Amygdala (tissue), 56 donors: ENCODE results near the gene MS4A15.
"Not testable (repeated sequence)": the region's sequence is repeated elsewhere in the genome, so short reads cannot be mapped to it uniquely, and the experiment has no call there.

ENCODE experiments used
- DNase-seq, 56 donors: peaks; one replicate each; lab custom pipeline; 2025; lab: John Stamatoyannopoulos, UW

The MS4A15 gene

DNA sequence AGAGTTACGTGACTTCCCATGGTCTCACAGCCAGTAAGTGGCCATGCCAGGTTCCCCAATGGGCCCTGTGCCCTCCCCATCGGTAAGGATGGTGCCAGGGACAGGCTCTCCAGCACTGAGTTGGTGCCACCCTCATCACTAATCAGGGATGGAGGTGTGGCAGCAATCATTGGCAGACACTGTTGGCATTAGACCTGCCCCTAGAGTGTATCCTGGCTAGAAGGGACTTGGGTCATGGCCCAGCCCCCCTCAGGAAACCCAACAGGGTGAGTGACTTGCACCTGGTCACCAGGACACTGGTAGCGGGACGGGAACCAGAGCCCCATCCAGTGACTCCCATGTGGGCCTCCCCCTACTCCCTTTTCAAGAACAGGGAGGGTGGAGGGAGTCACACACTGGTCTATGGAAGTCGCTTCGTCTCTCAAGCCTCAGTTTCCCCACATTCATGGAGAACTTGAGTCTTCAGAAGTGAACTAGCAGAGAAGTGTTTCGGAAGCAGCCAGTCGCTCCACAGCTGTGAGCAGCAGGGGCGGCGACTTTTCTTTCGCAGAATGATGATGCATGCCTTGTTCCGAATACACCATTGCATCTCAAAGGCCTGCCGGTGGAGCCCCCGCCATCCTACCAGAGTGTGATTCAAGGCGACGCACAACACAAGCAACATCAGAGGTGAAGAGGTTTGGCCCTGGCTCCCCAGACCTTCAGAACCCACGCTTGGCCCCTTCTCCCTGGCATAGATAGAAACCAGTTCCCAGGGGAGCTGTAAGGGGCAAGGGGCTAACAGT, 41.4 kb downstream of the MS4A15 start:
- no peak for DNase-seq

DNA sequence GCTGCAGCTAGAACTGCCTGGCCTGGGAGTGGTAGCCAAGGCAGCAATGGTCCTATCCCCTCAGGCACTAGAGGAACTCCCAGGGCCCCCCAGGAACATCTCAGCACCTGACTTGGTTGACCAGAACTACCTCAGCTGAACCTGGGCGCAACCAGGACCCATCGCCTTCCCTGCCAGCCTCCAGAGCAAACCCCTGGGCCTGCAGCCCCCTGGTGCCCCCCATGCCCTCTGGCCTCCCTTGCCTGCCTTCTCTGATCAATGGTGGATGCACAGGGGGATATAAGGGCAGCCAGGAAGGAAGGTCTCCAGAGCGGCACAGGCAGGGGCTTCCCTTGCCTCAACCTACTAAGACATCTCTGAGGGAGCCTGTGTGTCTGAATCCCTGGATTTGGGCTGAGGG, 42.0 kb downstream of the MS4A15 start:
- no peak for DNase-seq

DNA sequence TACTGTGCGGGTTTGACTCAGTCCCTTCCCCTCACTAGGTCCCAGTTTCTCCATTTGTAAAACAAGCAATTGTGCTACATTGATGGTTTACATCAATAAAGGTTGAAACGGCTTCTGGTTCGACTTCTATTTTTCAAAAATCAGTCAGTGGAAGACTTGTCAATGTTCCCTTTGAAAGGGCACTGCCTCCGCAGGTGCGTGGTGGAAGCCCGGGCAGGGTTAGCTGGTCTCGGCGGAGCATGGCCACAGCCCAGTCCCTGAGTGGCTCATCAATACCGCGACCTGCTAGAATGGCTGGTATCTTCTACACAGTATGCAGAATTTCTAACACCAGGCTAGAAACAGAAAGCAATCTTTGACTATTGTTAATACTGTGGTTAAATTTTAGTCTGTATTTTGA, 44.5 kb downstream of the MS4A15 start:
- DNase-seq, result no peak

DNA sequence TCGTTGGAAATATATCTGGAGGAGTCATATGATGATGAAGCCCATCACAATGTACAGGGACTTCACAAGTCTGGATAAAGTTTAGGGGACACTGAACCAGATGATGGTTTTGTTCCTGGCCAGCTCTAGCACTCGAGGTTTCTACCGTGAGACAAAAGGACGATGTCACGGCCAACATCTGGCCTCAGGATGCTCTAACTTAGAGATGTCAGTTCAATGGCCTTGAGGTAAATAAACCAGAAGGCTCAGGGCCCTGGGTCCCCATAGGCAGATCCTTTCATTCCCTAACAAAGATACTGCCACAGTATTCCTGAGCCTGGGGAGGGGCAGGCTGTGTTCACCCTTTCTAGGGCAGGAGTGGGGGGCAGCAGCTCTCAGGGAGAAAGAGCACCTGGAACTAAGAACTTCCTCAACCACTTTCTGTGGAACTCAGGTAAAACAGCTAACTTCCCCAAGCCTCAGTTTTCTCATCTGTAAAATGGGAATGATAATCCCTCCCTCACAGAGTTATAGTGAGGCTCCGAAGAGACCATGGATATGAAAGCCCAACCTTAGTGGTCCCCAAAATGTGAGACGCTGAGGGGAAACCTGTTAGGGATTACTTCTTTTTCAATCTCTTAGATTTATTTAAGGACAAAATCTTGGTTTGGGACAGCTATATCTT, 46.7 kb downstream of the MS4A15 start:
- no peak for DNase-seq

DNA sequence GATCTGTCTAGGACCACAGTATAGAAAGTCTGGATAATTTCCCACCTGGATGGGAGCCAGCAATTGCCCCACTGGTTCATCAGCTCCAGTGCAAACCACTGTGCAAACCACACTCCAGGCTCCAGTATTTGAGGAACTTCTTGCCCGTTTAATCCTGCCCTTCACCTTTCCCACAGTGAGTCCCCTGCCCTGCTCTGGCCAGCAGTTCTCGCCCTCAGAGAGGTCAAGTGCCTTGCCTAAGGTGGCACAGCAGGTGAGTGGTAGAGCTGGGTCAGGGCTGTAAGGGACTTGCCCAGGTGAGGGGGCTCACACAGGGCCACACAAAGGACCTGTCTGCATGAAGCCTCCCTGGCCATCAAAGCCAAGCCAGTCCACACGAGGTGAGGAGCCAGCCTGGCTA, 52.6 kb downstream of the MS4A15 start:
- no peak for DNase-seq

DNA sequence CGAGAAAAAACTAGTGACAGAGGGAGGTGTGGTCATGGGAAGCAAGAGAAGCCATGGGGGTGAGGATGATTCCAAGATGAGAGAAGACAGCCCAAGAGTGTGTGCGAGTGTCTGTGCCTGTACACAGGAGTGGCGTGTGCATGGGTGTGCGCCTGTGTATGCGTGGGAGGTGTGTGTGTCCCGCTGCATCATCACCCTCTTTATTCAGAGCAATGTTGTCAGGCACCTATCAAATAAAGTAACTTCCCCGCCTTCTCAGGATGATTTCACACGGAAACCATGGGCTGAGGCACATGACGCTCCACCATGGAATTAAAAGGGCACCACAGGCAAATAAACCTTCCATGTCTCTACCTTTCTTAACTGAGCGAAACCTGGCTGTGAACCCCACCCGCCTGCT, 53.0 kb downstream of the MS4A15 start:
- peak in 2 of 56 donors; percentile 4 to 13 for DNase-seq

DNA sequence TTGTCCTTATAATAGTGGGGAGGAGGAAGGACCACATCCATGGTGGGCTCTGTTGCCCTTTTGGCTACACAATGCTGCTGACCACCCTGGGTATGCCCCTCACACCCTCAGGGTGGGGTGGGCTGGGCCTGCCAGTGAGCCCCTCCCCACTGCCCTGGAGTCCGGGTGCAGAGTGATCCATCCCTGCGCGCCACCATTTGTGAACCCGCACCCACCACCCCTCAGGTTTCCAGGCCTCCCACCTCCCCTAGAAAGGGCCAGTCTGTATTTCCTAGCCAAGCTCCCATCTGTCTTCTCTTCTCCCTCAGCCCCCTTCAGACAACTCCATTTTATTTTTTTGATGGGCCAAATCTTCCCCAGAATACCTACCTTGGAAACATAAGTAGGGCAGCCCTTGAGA, 53.5 kb downstream of the MS4A15 start:
- DNase-seq, result no peak

DNA sequence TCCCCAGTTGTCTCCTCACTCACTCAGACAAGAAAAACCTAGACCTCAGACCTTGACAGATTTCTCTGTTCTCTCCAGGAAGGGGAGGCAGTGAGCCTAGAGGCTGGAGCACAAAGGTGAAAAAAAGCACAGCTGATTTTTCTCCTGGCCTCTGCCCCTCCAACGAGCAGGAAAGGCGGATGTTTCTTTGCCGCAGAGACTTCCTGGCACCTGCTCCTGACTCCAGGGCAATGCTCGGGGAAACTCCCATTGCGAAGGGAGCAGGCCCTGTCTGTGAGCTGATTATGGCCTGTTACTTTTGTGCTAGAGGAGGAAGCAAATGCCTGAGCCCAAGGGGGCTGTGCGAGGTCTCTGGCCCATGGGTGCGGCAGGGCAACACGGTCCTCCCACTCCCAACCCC, 53.9 kb downstream of the MS4A15 start:
- DNase-seq, result no peak

DNA sequence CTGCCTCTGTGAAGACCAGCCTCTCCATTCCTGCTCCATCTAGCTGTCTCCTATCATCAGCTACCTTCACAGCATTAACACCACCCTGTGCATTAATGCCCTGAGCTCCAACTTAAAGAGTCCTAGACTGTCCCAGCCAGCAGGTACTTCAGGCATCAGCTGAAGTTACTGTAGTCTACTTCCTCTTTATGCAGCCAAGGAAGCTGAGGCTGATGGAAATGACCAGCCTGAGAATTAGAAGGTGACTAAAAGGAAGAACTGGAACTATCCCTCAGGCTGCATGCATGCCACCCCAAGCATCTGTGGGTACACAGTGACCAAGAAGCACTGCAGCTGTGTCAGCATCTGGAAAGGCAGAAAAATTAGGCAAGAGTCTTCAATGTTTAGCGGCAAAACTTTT, 56.7 kb downstream of the MS4A15 start:
- no peak for DNase-seq

DNA sequence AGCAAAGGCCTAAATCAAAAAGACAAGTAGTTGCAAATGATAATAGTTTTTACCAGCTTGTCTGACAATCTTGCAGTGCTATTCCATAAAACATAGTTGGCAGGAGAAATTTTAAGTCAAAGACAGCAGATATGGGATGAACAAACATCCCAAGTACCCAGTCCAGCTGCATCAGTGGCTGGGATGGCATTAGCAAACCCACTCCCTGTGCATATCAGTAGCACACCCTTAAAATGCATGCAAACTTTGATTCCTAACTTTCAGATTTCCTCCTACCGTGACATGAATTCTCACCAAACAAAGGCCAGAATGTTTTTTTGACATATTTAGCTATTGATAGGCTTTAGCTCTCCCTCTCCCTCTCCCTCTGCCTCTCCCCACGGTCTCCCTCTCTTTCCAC, 57.4 kb downstream of the MS4A15 start:
- no peak for DNase-seq

DNA sequence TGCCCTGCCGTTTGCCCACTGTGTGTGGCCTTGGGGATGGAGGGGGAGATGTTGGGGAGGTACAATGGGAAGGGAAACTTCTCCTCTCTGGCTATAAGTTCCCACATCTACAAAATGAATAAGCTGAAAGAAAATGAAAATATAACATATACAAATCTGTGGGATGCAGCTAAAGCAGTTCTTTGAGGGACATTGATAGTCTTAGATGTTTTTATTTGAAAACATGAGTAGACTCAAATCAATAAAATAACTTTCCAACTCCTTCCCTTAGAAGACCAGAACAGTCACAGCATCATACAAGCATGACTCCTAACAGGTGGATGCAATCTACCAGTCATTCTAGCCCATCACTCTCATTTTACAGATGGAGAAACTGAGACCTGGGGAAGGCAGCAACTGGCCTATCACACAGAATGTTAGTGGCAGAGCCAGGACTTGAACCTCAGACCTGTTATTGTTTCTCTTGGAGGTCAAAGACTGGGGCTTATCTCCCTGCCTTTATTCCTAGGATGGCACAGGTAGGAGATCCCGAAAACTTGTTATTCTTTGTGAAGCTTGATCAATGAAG, 60.0 kb downstream of the MS4A15 start:
- DNase-seq, result no peak

DNA sequence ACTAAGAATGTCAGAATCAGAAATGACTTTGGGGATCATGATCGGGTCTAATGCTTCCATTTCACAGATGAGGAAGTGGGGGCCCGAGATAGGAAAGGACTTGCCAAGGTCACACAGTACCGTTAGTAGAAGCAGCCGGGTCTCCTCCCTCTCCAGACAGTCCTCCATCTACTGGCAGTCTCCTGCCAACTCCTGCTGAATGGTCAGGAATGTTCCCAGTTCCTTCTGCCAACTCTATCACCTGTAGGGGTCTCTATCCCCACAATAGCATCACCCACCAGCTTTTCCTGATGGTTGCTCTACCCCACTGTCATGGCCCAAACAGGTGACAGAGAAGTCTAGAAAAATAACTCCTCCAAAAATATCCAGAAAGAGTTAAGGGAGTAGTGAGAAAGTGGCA, 61.4 kb downstream of the MS4A15 start:
- DNase-seq, result no peak

DNA sequence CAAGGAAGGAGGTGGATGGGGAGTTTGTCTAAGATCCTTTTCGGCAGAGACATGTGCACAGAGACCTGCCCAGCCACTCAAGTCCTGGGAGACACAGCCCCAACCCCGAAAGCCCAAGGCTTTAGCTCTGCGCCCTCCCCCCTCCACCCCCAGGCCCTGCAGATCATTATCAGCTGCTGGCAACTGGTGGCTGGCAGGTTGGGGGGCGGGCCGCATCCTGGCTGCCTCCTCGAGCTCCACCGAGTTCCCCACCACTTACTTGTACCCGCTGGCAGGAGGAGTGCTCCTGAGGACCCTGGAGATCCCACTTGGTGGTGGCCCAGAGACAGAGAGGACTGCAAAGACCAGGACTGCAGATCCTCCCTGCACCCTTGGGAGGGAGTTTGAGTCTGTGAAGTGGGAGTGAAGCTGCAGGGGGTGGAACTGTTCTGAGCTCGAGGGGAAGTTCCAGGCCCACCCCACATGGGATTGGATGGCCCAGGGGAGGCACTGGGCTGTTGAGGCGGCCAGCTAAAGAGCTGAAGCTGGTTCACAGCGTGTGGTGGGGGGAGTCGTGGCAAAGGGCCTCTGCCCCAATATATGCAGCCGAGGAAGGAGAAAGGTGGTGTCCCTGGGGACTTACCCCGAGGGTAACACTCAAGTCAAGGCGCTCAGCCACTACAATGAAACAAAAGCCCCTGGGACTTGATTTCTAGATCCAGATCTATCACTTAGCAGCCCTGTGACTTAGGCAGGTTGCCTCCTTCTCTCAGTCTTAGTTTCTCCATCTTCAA, 65.3 kb downstream of the MS4A15 start:
- no peak for DNase-seq

DNA sequence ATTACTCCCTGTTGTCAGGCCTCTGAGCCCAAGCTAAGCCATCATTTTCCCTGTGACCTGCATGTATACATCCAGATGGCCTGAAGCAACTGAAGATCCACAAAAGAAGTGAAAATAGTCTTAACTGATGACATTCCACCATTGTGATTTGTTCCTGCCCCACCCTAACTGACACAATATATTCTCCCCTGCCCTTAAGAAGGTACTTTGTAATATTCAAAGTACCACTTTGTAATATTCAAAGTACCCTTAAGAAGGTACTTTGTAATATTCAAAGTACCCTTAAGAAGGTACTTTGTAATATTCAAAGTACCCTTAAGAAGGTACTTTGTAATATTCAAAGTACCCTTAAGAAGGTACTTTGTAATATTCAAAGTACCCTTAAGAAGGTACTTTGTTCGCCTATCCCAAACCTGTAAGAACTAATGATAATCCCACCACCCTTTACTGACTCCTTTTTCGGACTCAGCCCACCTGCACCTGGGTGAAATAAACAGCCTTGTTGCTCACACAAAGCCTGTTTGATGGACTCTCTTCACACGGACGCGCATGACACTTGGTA, 67.2 kb downstream of the MS4A15 start:
- DNase-seq, result not testable (repeated sequence)

DNA sequence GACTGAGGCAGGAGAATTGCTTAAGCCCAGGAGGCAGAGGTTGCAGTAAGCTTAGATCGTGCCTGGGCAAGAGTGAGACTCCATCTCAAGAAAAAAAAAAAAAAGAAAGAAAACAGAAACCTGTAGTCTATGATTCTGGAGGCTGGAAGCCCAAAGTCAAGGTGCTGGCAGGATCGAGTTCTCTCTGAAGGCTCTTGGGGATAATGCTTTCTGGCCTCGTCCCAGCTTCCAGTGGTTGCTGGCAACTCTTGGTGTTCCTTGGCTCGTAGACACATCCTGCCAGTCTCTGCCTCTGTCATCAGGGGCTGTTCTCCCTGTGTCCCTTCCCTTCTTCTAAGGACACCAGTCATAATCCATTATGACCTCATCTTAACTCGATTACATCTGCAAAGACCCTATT, 68.5 kb downstream of the MS4A15 start:
- no peak for DNase-seq

DNA sequence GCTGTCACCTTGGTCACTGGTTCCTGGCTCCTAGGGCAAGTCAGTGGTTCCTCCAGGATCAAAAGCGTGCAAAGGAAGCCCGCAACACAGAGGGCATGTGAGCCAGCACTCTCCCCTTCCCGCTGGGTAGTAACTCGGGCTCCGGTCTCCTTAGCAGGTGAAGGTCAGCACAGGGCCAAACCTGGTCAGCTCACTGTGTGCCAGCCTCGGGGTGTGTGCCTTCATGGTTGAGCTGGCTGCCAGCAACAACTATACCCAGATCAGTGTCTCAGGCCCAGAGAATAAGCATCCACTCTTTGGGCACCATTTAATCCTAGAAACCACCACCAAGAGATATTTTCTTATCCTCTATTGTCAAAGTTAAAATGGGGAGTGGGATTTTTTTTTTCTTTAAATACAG, 69.1 kb downstream of the MS4A15 start:
- no peak for DNase-seq
